ENCODE data around the gene CAMK1. TPM values are rescaled to one million over a fixed set of nuclear protein-coding genes. Genes with fewer than 3 reads are reported as not detected.

Gene CAMK1
- total and polyA plus RNA-seq, 12 donors, result 6.2 to 27.1 (median 9.4) TPM

DNA sequence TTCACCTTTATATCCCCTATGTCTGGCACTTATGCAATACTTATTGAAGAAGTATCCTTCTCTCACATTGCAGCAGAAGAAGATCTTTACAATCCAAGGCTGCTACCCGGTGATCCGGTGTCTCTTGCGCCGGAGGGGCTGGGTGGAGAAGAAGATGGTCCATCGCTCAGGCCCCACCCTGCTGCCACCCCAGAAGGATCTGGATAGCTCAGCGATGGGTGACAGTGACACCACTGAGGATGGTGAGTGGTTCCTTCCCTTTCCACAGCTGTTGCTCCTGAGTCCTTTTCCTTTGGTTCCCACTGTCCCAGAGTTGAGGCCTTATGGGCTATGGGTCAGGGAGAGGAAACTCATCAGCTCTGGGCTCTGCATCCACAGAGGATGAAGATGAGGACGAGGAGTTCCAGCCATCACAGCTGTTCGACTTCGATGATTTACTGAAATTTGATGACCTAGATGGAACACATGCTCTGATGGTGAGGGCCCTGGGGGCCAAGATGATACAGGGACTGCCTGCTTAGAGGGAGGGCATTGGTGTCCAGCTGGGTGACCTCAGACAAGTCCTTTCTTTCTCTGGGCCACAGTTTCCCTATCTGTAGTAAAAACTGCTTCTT lies 43.2 kb upstream of the CAMK1 start:
- DNase-seq, result no peak
- Histone ChIP-seq H3K4me3 (no peak overlapping the region), H3K27ac (no peak overlapping the region), H3K4me1 (peaks cover 4 to 21% (median 18%) of the 10 kb centered on the region in 9 donors), H3K9me3 (no peaks in the 10 kb centered on the region), H3K27me3 (no peaks in the 10 kb centered on the region), H3K36me3 (peaks cover 0 to 53% (median 4%) of the 10 kb centered on the region in 9 donors)
- WGBS, 2 donors, result 95 to 96% methylated on average over 9 of the region's 9 CpGs
- intact Hi-C loops (cut with DNase I), result no loop called here
- no peak for ATAC-seq
- TF ChIP-seq, protein P1, sequence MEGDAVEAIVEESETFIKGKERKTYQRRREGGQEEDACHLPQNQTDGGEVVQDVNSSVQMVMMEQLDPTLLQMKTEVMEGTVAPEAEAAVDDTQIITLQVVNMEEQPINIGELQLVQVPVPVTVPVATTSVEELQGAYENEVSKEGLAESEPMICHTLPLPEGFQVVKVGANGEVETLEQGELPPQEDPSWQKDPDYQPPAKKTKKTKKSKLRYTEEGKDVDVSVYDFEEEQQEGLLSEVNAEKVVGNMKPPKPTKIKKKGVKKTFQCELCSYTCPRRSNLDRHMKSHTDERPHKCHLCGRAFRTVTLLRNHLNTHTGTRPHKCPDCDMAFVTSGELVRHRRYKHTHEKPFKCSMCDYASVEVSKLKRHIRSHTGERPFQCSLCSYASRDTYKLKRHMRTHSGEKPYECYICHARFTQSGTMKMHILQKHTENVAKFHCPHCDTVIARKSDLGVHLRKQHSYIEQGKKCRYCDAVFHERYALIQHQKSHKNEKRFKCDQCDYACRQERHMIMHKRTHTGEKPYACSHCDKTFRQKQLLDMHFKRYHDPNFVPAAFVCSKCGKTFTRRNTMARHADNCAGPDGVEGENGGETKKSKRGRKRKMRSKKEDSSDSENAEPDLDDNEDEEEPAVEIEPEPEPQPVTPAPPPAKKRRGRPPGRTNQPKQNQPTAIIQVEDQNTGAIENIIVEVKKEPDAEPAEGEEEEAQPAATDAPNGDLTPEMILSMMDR (IDR thresholded peaks at IDR 0.05), result no peak

DNA sequence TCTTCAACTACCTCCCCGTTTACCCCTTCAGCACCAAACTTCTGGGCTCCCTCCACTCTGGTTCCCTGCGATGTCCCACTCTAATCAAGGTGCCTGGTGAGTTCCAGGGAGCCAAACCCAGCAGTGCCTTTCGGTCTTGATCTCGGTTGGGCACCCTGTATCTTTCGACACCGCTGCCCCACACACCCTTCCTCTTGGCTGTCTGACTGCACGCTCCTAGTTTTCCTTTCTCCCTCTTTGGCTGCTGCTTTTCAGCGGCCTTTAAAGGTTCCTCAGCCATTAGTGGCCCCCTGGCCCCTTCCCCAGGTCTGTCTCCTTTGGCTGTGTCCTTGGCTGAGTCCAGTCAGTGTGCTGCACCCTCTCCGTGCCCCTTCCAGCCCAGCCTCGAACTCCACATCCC lies 41.1 kb upstream of the CAMK1 start:
- peak in 4 of 8 donors; percentile 8 to 25 (median 16) for ATAC-seq
- no peak for DNase-seq
- intact Hi-C loops (cut with DNase I), result no loop called here
- Histone ChIP-seq H3K9me3 (no peaks in the 10 kb centered on the region), H3K4me1 (peaks cover 4 to 21% (median 18%) of the 10 kb centered on the region in 9 donors), H3K4me3 (peak overlapping the region in 9 of 10 donors; percentile 64 to 92 (median 78)), H3K27ac (peak overlapping the region; percentile 88 to 99 (median 96)), H3K27me3 (no peaks in the 10 kb centered on the region), H3K36me3 (peaks cover 0 to 64% (median 10%) of the 10 kb centered on the region in 9 donors)
- TF ChIP-seq, protein P1 (IDR thresholded peaks at IDR 0.05), result no peak
- 46 to 49% methylated on average over 10 of the region's 10 CpGs for WGBS, 2 donors

DNA sequence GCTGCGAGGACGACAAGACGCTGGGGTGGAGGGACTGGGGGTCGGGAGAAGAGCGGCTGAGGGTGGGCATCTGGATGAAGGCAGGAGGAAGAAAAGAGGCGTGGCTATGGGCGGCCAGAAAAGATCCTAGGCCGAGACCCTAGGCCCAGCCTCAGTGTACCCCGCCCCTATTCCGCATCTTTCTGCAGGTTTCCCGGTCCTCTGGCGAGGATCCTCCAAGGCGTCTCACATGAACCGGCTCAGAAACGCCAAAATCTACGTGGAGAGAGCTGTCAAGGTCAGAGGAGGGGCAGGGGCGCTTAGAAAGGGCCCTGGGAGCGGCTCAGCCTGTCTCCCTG lies 40.7 kb upstream of the CAMK1 start:
- 7 to 8% methylated on average over 18 of the region's 18 CpGs for WGBS, 2 donors
- Histone ChIP-seq H3K4me1 (peaks cover 4 to 21% (median 18%) of the 10 kb centered on the region in 9 donors), H3K27me3 (no peaks in the 10 kb centered on the region), H3K27ac (peak overlapping the region; percentile 88 to 99 (median 96)), H3K4me3 (peak overlapping the region; percentile 64 to 92 (median 78)), H3K36me3 (peaks cover 0 to 69% (median 12%) of the 10 kb centered on the region in 9 donors), H3K9me3 (no peaks in the 10 kb centered on the region)
- TF ChIP-seq, protein P1 (IDR thresholded peaks at IDR 0.05), result no peak
- intact Hi-C loops (cut with DNase I), result no loop called here
- DNase-seq (peak in 1 of 2 donors; percentile 18), ATAC-seq (peak in 6 of 8 donors; percentile 8 to 28 (median 18))

DNA sequence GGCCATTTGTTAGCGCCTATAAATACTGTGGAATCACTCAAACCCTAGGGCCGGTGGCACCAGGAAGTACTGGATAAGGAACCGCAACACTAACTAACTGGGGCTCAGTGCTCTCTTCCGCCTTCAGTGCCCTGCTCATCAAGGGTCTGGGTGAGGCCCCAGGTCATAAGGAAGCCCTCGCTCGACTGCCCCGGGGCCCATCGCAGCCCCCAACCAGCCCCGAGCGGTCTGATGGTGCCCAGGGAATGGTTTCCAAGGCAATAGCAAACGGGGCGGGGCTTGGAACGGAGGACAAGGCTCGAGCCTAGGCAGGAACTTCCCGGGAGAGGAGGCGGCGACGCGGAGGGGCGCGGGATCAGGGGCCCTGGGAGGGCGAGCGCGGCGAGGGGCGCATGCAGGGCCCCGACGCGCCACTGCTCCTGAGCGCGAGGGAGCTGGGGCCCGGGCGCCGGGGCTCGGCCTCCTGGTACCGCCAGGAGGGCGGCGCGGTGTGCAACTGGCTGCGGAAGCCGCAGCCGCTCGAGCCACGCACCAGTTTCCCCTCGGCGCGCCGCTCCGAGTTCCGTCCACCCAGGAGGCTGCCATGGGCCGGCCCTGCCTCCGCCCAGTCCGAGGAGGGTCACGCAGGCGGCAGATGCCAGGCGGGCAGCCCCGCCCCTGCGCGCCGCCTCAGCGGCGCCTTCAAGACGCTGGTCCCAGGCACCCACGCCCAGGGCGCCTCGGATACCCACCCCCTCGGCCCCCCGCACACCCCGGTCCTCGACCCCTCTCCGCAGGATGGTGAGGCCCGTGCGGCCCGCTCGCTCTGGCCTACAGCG lies 40.1 kb upstream of the CAMK1 start, which contains the start of gene TTLL3:
Gene TTLL3, plus strand, starts transcription at position 648 of the 818 bp plus-strand sequence. CDS start 400 bp downstream, outside the sequence.
- DNase-seq, result peak; percentile 79 to 82
- intact Hi-C loops (cut with DNase I), result no loop called here
- H3K4me3 ChIP-seq, result peak within 1 kb of the TSS; percentile 64 to 92 (median 78)
- WGBS, 2 donors, result 1 to 2% methylated on average over 63 to 76 of the region's 76 CpGs
- H3K27me3 ChIP-seq, result no peaks in the 10 kb centered on the region
- H3K27ac ChIP-seq, result peak within 1 kb of the TSS; percentile 88 to 99 (median 96)
- peaks cover 0 to 71% (median 18%) of the 10 kb centered on the region in 9 donors for H3K36me3 ChIP-seq
- H3K4me1 ChIP-seq, result peaks cover 4 to 21% (median 18%) of the 10 kb centered on the region in 9 donors
- H3K9me3 ChIP-seq, result no peaks in the 10 kb centered on the region
- TF ChIP-seq, protein P1 (IDR thresholded peaks at IDR 0.05), result peak in 3 of 9 donors; percentile 5 to 24 (median 6)
- peak; percentile 78 to 88 (median 84) for ATAC-seq
